OCI-LY1 (cell line): ENCODE measurements around the gene ANKMY1.

ENCODE experiments used
- H2AFZ ChIP-seq: fragments of 200-600 bp; sonication (generic), shearing (Covaris generic); 2 replicates; pipeline ENCODE4 v1.6.0; 2014; ENCODE audit warnings: antibody characterized with exemption, mild to moderate bottlenecking, low read length
- H3F3A ChIP-seq: fragments of 200-600 bp; sonication (generic), shearing (Covaris generic); 2 replicates; pipeline ENCODE4 v1.6.0; 2014; ENCODE audit warnings: mild to moderate bottlenecking, antibody characterized with exemption, low read length, moderate library complexity; ENCODE audit not compliant: insufficient read depth
- H3K27ac ChIP-seq: fragments of 200-600 bp; sonication (generic); 2 replicates; pipeline ENCODE4 v1.5.1; 2014; ENCODE audit warnings: low read length, mixed run types, mild to moderate bottlenecking, low read depth; ENCODE audit not compliant: poor library complexity, severe bottlenecking
- H3K27me3 ChIP-seq: fragments of 200-600 bp; sonication (generic); 2 replicates; pipeline ENCODE4 v1.6.0; 2014; ENCODE audit warnings: antibody characterized with exemption, mild to moderate bottlenecking, low read length, moderate library complexity; ENCODE audit not compliant: insufficient read depth
- H3K36me3 ChIP-seq: fragments of 200-600 bp; sonication (generic); 2 replicates; pipeline ENCODE4 v1.6.1; 2014; ENCODE audit warnings: mild to moderate bottlenecking, antibody characterized with exemption, low read length, moderate library complexity, mixed read lengths; ENCODE audit not compliant: insufficient read depth
- H3K4me1 ChIP-seq: fragments of 200-600 bp; sonication (generic); 2 replicates; pipeline ENCODE4 v1.5.1; 2014; ENCODE audit warnings: mild to moderate bottlenecking, low read length, moderate library complexity; ENCODE audit not compliant: insufficient read depth, severe bottlenecking
- H3K4me2 ChIP-seq: fragments of 200-600 bp; sonication (generic), shearing (Covaris generic); 2 replicates; pipeline ENCODE4 v1.6.1; 2014; ENCODE audit warnings: low read length
- H3K4me3 ChIP-seq: fragments of 200-600 bp; sonication (generic); 2 replicates; pipeline ENCODE4 v1.5.1; 2014; ENCODE audit warnings: low read length, low read depth, mild to moderate bottlenecking, mixed read lengths; ENCODE audit not compliant: poor library complexity, severe bottlenecking
- H3K79me2 ChIP-seq: fragments of 200-600 bp; shearing (Covaris generic); 2 replicates; pipeline ENCODE4 v1.6.1; 2016; ENCODE audit warnings: mixed run types, low read length, mixed read lengths; ENCODE audit not compliant: insufficient read depth
- H3K9ac ChIP-seq: fragments of 200-600 bp; sonication (generic), shearing (Covaris generic); 2 replicates; pipeline ENCODE4 v1.6.1; 2014; ENCODE audit warnings: mild to moderate bottlenecking, low read length, mixed read lengths
- H3K9me2 ChIP-seq: fragments of 200-600 bp; sonication (generic), shearing (Covaris generic); 2 replicates; pipeline ENCODE4 v1.6.1; 2014; ENCODE audit warnings: low read depth, mild to moderate bottlenecking, low read length, mixed read lengths
- H3K9me3 ChIP-seq: fragments of 200-600 bp; shearing (Covaris generic); 2 replicates; pipeline ENCODE4 v1.6.1; 2014; ENCODE audit warnings: low read length, mixed read lengths
- H4K20me1 ChIP-seq: fragments of 200-600 bp; sonication (generic), shearing (Covaris generic); 2 replicates; pipeline ENCODE4 v1.6.0; 2016; ENCODE audit warnings: mild to moderate bottlenecking, low read length; ENCODE audit not compliant: insufficient read depth
- EZH2 ChIP-seq: fragments of 200-600 bp; sonication (generic), shearing (Covaris generic); IDR thresholded peaks from 2 replicates; pipeline ENCODE4 v1.8.0; 2017; ENCODE audit warnings: borderline replicate concordance, mixed run types, mild to moderate bottlenecking, antibody characterized with exemption, low read length, moderate library complexity, mixed read lengths
- TF ChIP-seq, protein P1 (sequence below): fragments of 200-600 bp; sonication (generic), shearing (Covaris generic); IDR thresholded peaks from 2 replicates; pipeline ENCODE4 v1.5.1; 2017; ENCODE audit warnings: mild to moderate bottlenecking, antibody characterized with exemption, low read length, moderate library complexity, mixed read lengths

The ANKMY1 gene

GRCh38 chr2:240478346-240479110 is 79.3 kb downstream of the ANKMY1 start:
- Histone ChIP-seq H3K9me2 (no peaks in the 10 kb centered on the region), H3F3A (no peaks in the 10 kb centered on the region), H3K9me3 (0 out of 2 replicates have a peak, but pooled peaks cover 6% of the 10 kb centered on the region), H3K79me2 (no peaks in the 10 kb centered on the region), H2AFZ (no peak overlapping the region), H3K4me3 (no peak overlapping the region), H3K36me3 (no peaks in the 10 kb centered on the region), H3K27ac (no peak overlapping the region), H3K4me2 (no peak overlapping the region), H3K9ac (no peak overlapping the region), H3K27me3 (no peaks in the 10 kb centered on the region), H3K4me1 (no peaks in the 10 kb centered on the region), H4K20me1 (no peaks in the 10 kb centered on the region)
- TF ChIP-seq EZH2: no peak
- TF ChIP-seq, protein P1, sequence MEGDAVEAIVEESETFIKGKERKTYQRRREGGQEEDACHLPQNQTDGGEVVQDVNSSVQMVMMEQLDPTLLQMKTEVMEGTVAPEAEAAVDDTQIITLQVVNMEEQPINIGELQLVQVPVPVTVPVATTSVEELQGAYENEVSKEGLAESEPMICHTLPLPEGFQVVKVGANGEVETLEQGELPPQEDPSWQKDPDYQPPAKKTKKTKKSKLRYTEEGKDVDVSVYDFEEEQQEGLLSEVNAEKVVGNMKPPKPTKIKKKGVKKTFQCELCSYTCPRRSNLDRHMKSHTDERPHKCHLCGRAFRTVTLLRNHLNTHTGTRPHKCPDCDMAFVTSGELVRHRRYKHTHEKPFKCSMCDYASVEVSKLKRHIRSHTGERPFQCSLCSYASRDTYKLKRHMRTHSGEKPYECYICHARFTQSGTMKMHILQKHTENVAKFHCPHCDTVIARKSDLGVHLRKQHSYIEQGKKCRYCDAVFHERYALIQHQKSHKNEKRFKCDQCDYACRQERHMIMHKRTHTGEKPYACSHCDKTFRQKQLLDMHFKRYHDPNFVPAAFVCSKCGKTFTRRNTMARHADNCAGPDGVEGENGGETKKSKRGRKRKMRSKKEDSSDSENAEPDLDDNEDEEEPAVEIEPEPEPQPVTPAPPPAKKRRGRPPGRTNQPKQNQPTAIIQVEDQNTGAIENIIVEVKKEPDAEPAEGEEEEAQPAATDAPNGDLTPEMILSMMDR: no peak

DNA sequence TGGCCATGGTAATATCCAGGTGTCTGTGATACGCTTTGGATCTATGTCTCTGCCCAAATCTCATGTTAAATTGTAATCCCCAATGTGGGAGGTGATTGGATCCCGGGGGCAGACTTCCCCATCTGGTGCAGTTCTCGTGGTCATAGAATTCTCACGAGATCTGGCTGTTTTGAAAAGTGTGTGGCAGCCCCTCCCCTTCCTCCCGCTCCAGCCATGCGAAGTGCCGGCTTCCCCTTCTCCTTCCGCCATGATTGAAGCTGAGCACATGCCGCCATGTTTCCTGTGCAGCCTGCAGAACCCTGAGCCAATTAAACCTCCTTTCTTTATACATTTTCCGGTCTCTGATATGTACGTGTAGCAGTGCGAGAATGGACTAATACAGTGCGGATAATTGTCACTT is 79.9 kb downstream of the ANKMY1 start:
- no peaks in the 10 kb centered on the region for H3K27me3 ChIP-seq
- H3K9ac ChIP-seq: no peak overlapping the region
- no peaks in the 10 kb centered on the region for H3F3A ChIP-seq
- H3K4me2 ChIP-seq: no peak overlapping the region
- H3K4me3 ChIP-seq: no peak overlapping the region
- no peaks in the 10 kb centered on the region for H3K79me2 ChIP-seq
- no peaks in the 10 kb centered on the region for H3K9me2 ChIP-seq
- no peaks in the 10 kb centered on the region for H4K20me1 ChIP-seq
- no peak overlapping the region for H3K27ac ChIP-seq
- no peaks in the 10 kb centered on the region for H3K4me1 ChIP-seq
- H2AFZ ChIP-seq: no peak overlapping the region
- 0 out of 2 replicates have a peak, but pooled peaks cover 6% of the 10 kb centered on the region for H3K9me3 ChIP-seq
- H3K36me3 ChIP-seq: no peaks in the 10 kb centered on the region
- no peak for TF ChIP-seq EZH2
- TF ChIP-seq, protein P1: no peak

- Histone ChIP-seq H3K4me1 (no peaks in the 10 kb centered on the region), H4K20me1 (no peaks in the 10 kb centered on the region)
- TF ChIP-seq, protein P1: no peak
- no peak for TF ChIP-seq EZH2
Observed at GRCh38 chr2:240473211-240473610, 84.6 kb downstream of the ANKMY1 start.

More at GRCh38 chr2:240473211-240473610, 84.6 kb downstream of the ANKMY1 start:
- H3K9ac ChIP-seq: no peak overlapping the region
- H3K4me2 ChIP-seq: no peak overlapping the region
- H3K4me3 ChIP-seq: no peak overlapping the region
- no peaks in the 10 kb centered on the region for H3K27me3 ChIP-seq
- H3K79me2 ChIP-seq: no peaks in the 10 kb centered on the region
- no peak overlapping the region for H3K27ac ChIP-seq
- H3K9me3 ChIP-seq: 0 out of 2 replicates have a peak, but pooled peaks cover 6% of the 10 kb centered on the region
- no peak overlapping the region for H2AFZ ChIP-seq
- no peaks in the 10 kb centered on the region for H3K9me2 ChIP-seq
- H3F3A ChIP-seq: no peaks in the 10 kb centered on the region
- no peaks in the 10 kb centered on the region for H3K36me3 ChIP-seq
